Glutamatergic neuron (in vitro differentiated cells): Measurements from ENCODE around the gene SUMO4. TPM values are rescaled to one million over a fixed set of nuclear protein-coding genes. Genes with fewer than 3 reads are reported as not detected.

Experiments used
- DNase-seq: peaks from one replicate; pipeline ENCODE4 v3.0.0; 2022
- H3K27ac Mint-ChIP-seq: one replicate; pipeline ENCODE4 v1.8.0; 2020; ENCODE audit warnings: mild to moderate bottlenecking, mixed read lengths, inconsistent platforms; ENCODE audit not compliant: unreplicated experiment
- H3K27me3 Mint-ChIP-seq: one replicate; pipeline ENCODE4 v1.8.0; 2020; ENCODE audit warnings: mild to moderate bottlenecking, moderate library complexity, mixed read lengths, inconsistent platforms; ENCODE audit not compliant: unreplicated experiment
- H3K36me3 Mint-ChIP-seq: one replicate; pipeline ENCODE4 v1.8.0; 2020; ENCODE audit warnings: mild to moderate bottlenecking, mixed read lengths, inconsistent platforms; ENCODE audit not compliant: unreplicated experiment
- H3K4me1 Mint-ChIP-seq: one replicate; pipeline ENCODE4 v1.8.0; 2020; ENCODE audit warnings: mild to moderate bottlenecking, low read depth, mixed read lengths, inconsistent platforms; ENCODE audit not compliant: unreplicated experiment
- H3K4me3 Mint-ChIP-seq: one replicate; pipeline ENCODE4 v1.8.0; 2020; ENCODE audit warnings: mild to moderate bottlenecking, mixed read lengths, inconsistent platforms; ENCODE audit not compliant: unreplicated experiment
- H3K9me3 Mint-ChIP-seq: one replicate; pipeline ENCODE4 v1.8.0; 2020; ENCODE audit warnings: mild to moderate bottlenecking, moderate library complexity, mixed read lengths, inconsistent platforms; ENCODE audit not compliant: unreplicated experiment
- CTCF ChIP-seq: fragments of 200-600 bp; sonication (generic); IDR thresholded peaks from one replicate; pipeline ENCODE4 v1.5.0; 2021; ENCODE audit not compliant: partially characterized antibody, unreplicated experiment
- total RNA-seq: library from RNA; stranded (reverse); fragmentation: NEBNext Ultra II Directional; extraction: Animal tissue kit (Norgen Biotek cat#: 25700); gene quantifications from one replicate; pipeline ENCODE4 v1.2.1, GENCODE V29; 2021; ENCODE audit not compliant: unreplicated experiment

The SUMO4 gene
- total RNA-seq, 1 donor from 2014 or later: 1.3 TPM

- Mint-ChIP-seq H3K27ac (no peak overlapping the region), H3K4me1 (no peaks in the 10 kb centered on the region), H3K27me3 (peaks cover 2% of the 10 kb centered on the region), H3K36me3 (peaks cover 2% of the 10 kb centered on the region), H3K4me3 (no peak overlapping the region), H3K9me3 (no peaks in the 10 kb centered on the region)
- no peak for TF ChIP-seq CTCF
- no peak for DNase-seq
These were observed 9.6 kb downstream of the SUMO4 start for GRCh38 chr6:149409617-149410016.

- Mint-ChIP-seq H3K27me3 (peaks cover 2% of the 10 kb centered on the region), H3K4me1 (no peaks in the 10 kb centered on the region), H3K36me3 (peaks cover 8% of the 10 kb centered on the region), H3K4me3 (no peak overlapping the region), H3K9me3 (no peaks in the 10 kb centered on the region), H3K27ac (no peak overlapping the region)
- TF ChIP-seq CTCF: no peak
- DNase-seq: no peak
These were observed 10.5 kb downstream of the SUMO4 start for GRCh38 chr6:149410557-149410956.

- Mint-ChIP-seq H3K36me3 (peaks cover 8% of the 10 kb centered on the region), H3K4me1 (no peaks in the 10 kb centered on the region), H3K27ac (no peak overlapping the region), H3K9me3 (peaks cover 1% of the 10 kb centered on the region), H3K27me3 (peaks cover 2% of the 10 kb centered on the region), H3K4me3 (no peak overlapping the region)
- no peak for DNase-seq
- no peak for TF ChIP-seq CTCF
These were observed 13.9 kb downstream of the SUMO4 start for GRCh38 chr6:149414009-149414408.

- H3K9me3 Mint-ChIP-seq: peaks cover 1% of the 10 kb centered on the region
- H3K4me1 Mint-ChIP-seq: no peaks in the 10 kb centered on the region
- no peak for TF ChIP-seq CTCF
- no peak overlapping the region for H3K4me3 Mint-ChIP-seq
- peaks cover 2% of the 10 kb centered on the region for H3K27me3 Mint-ChIP-seq
- no peak overlapping the region for H3K27ac Mint-ChIP-seq
- no peak for DNase-seq
- H3K36me3 Mint-ChIP-seq: peaks cover 8% of the 10 kb centered on the region
These were observed 14.8 kb downstream of the SUMO4 start for GRCh38 chr6:149414821-149415220.

- no peak overlapping the region for H3K4me3 Mint-ChIP-seq
- no peak for DNase-seq
- H3K36me3 Mint-ChIP-seq: peaks cover 4% of the 10 kb centered on the region
- TF ChIP-seq CTCF: no peak
- H3K27me3 Mint-ChIP-seq: no peaks in the 10 kb centered on the region
- H3K4me1 Mint-ChIP-seq: peaks cover 5% of the 10 kb centered on the region
- H3K27ac Mint-ChIP-seq: no peak overlapping the region
- H3K9me3 Mint-ChIP-seq: peaks cover 1% of the 10 kb centered on the region
These were observed 19.8 kb downstream of the SUMO4 start for GRCh38 chr6:149419696-149420404.
